Stimulated activated CD4-positive, alpha-beta T cell treated with anti-CD3 and anti-CD28 coated beads, TNF-alpha, amount 100 ng/mL, for 4 hours (primary cell): ENCODE results near the gene PARVB.

Experiments
- DNase-seq, 3 experiments: peaks; one replicate each; pipeline ENCODE4 v3.0.0-alpha.2; 2020; ENCODE audit warnings: low read depth in 3 of 3

PARVB gene

GRCh38 chr22:44133161-44133560 is 109.1 kb downstream of the PARVB start:
- no peak for DNase-seq

GRCh38 chr22:44133901-44134571 is 109.9 kb downstream of the PARVB start:
- no peak for DNase-seq

- no peak for DNase-seq
Observed at GRCh38 chr22:44136112-44136511, 112.0 kb downstream of the PARVB start.

- no peak for DNase-seq
Observed at GRCh38 chr22:44136786-44137185, 112.7 kb downstream of the PARVB start.

- no peak for DNase-seq
Observed at GRCh38 chr22:44137415-44137814, 113.3 kb downstream of the PARVB start.

- no peak for DNase-seq
Observed at GRCh38 chr22:44139773-44140172, 115.7 kb downstream of the PARVB start.

- DNase-seq = no peak
Observed at GRCh38 chr22:44142421-44143104, 118.5 kb downstream of the PARVB start.

GRCh38 chr22:44143105-44143474 is 119.0 kb downstream of the PARVB start:
- no peak for DNase-seq

GRCh38 chr22:44143579-44143978 is 119.5 kb downstream of the PARVB start:
- no peak for DNase-seq

- DNase-seq = no peak
Observed at GRCh38 chr22:44144046-44144569, 120.0 kb downstream of the PARVB start.

GRCh38 chr22:44145544-44145943 is 121.4 kb downstream of the PARVB start:
- no peak for DNase-seq

GRCh38 chr22:44146088-44146861 is 122.2 kb downstream of the PARVB start:
- DNase-seq = no peak

GRCh38 chr22:44147008-44147645 is 123.0 kb downstream of the PARVB start:
- DNase-seq = no peak

- DNase-seq = no peak
Observed at GRCh38 chr22:44147821-44148574, 123.9 kb downstream of the PARVB start.

- DNase-seq = no peak
Observed at GRCh38 chr22:44151676-44152075, 127.6 kb downstream of the PARVB start.

GRCh38 chr22:44153710-44154109 is 129.6 kb downstream of the PARVB start:
- no peak for DNase-seq

GRCh38 chr22:44154436-44154942 is 130.4 kb downstream of the PARVB start:
- DNase-seq = no peak

- no peak for DNase-seq
Observed at GRCh38 chr22:44155115-44155514, 131.0 kb downstream of the PARVB start.

- DNase-seq = no peak
Observed at GRCh38 chr22:44157916-44158618, 134.0 kb downstream of the PARVB start.

GRCh38 chr22:44158816-44159215 is 134.7 kb downstream of the PARVB start:
- no peak for DNase-seq

GRCh38 chr22:44159221-44159620 is 135.1 kb downstream of the PARVB start:
- no peak for DNase-seq
